Measurements from ENCODE around the gene SPAG9.
"Not testable (repeated sequence)": the region's sequence is repeated elsewhere in the genome, so short reads cannot be mapped to it uniquely, and the experiment has no call there.

SPAG9 gene

DNA sequence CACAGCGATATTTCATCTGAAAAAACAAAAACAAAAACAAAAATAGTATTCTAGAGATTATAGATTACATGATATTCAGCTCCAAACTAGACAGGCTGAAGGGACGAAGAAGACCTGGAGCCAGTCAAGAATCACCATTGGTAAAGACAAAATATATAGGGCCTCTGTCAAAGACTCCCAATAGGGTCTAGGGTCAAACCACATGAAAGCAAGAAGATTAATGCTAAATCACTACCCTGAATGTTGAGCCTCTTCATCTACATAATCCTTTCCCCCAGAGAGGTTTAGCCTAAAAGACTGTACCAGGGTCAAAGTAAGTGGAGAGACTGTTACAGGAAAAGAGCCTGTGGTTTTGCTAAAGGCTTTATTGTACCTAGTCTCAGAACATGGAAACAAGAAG, 21.9 kb upstream of the SPAG9 start:
- POLR2A ChIA-PET (ENCODE audit: low non-redundant PET) = no interaction called here
- CTCF ChIA-PET = interaction anchor here (1.0 kb wide), 1 partner anchor 10 kb away, joined by 4 read pairs; the partner anchor contains the start of gene NME1

DNA sequence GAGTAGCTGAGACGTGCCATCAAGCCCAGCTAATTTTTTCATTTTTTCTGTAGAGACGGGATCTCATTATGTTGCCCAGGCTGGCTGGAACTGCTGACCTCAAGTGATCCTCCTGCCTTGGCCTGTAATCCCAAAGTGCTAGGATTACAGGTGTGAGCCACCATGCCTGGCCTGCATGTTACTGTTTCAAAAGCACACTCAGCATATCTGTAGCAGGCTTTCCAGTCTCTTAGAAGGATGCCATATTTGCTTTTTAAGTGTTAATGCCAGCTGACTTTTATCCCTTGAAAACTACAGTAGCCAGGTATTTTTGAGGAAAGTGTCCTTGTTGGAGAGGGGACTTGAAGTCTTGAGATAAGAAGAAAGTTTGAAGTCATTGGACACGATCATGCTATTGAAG, 15.3 kb upstream of the SPAG9 start:
- H3K27ac ChIP-seq = no peak overlapping the region
- ChIA-PET POLR2A (ENCODE audit: low non-redundant PET) (interaction anchor here (0.6 kb wide), 1 partner anchor 60 kb away, joined by 4 read pairs; no protein-coding TSS in a partner anchor), CTCF (interaction anchor here (0.6 to 0.7 kb wide), 2 partner anchors 18 to 637 kb away, joined by 4 read pairs; partner anchors contain the start of gene NME1)
- DNase-seq (ENCODE audit: low spot score) = no peak
- TF ChIP-seq, protein P1, sequence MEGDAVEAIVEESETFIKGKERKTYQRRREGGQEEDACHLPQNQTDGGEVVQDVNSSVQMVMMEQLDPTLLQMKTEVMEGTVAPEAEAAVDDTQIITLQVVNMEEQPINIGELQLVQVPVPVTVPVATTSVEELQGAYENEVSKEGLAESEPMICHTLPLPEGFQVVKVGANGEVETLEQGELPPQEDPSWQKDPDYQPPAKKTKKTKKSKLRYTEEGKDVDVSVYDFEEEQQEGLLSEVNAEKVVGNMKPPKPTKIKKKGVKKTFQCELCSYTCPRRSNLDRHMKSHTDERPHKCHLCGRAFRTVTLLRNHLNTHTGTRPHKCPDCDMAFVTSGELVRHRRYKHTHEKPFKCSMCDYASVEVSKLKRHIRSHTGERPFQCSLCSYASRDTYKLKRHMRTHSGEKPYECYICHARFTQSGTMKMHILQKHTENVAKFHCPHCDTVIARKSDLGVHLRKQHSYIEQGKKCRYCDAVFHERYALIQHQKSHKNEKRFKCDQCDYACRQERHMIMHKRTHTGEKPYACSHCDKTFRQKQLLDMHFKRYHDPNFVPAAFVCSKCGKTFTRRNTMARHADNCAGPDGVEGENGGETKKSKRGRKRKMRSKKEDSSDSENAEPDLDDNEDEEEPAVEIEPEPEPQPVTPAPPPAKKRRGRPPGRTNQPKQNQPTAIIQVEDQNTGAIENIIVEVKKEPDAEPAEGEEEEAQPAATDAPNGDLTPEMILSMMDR (conservative IDR thresholded peaks at IDR 0.05; ENCODE audit: low read depth) = no peak

More for the DNA sequence above, 21.9 kb upstream of the SPAG9 start:
- TF ChIP-seq, protein P1 (conservative IDR thresholded peaks at IDR 0.05; ENCODE audit: low read depth) = no peak
- no peak for DNase-seq (ENCODE audit: low spot score)
- H3K27ac ChIP-seq = no peak overlapping the region

DNA sequence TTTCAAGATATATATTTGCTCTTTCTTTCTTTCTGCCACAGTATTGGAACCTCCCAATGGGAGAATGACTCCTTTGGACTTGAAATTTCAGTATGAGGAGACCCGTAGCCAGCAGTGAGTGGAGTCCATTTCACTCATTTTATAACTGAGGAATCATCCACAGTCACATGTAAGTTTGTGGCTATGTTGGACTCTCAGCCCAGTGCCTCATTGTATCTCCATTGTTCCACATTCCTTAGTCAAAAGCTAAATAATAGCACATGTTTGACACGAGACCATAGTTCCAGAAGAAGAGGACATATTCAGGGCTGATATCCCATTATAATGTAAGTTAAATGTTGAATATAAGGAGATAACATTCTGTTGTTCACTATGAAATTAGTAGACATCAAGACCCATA, 12.7 kb upstream of the SPAG9 start:
- no peak overlapping the region for H3K27ac ChIP-seq
- no peak for DNase-seq (ENCODE audit: low spot score)
- CTCF ChIA-PET = no interaction called here
- TF ChIP-seq, protein P1 (conservative IDR thresholded peaks at IDR 0.05; ENCODE audit: low read depth) = no peak
- POLR2A ChIA-PET (ENCODE audit: low non-redundant PET) = no interaction called here

DNA sequence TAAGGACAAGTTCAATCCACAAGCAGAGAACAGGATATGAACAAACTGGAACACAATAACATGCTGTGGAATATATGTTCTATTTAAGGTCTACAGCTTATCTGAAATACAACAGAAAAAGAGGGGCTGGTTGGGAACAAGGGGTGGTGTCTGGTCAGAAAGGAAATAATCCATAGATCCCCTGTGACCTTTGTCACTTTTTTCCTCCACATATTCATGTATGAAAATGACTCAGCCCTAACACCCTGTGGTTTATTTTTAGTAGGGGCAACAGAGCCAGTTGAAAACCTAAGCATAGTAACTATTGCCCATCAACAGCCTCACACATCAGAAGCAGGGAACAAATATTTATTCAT, 12.3 kb upstream of the SPAG9 start:
- no peak for DNase-seq (ENCODE audit: low spot score)
- CTCF ChIA-PET = no interaction called here
- no peak overlapping the region for H3K27ac ChIP-seq

DNA sequence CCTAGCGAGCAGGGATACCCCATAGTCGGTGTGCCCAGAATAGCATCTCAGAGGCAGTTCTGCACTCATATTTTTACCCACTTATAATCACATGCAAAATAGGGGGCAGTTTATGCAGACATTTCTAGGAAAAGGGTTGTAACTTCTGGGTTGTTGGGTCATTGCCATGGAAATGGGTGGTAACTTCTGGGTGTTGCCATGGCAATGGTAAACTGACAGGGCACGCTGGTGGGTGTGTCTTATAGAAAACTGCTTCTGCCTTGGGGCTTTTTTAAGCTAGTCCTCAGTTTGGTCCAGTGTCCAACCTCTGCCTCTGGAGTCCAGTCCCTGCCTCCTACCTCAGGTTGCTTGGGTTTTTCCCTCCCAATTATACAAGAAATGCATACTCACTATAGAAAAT, 7.4 kb upstream of the SPAG9 start:
- no peak for DNase-seq (ENCODE audit: low spot score)
- TF ChIP-seq, protein P1 (conservative IDR thresholded peaks at IDR 0.05; ENCODE audit: low read depth) = no peak
- ChIA-PET POLR2A (ENCODE audit: low non-redundant PET) (interaction anchor here (0.6 kb wide), 1 partner anchor 35 kb away, joined by 3 read pairs; no protein-coding TSS in a partner anchor), CTCF (no interaction called here)
- H3K27ac ChIP-seq = no peak overlapping the region

More for the DNA sequence above, 12.3 kb upstream of the SPAG9 start:
- POLR2A ChIA-PET (ENCODE audit: low non-redundant PET) = no interaction called here
- TF ChIP-seq, protein P1 (conservative IDR thresholded peaks at IDR 0.05; ENCODE audit: low read depth) = no peak

DNA sequence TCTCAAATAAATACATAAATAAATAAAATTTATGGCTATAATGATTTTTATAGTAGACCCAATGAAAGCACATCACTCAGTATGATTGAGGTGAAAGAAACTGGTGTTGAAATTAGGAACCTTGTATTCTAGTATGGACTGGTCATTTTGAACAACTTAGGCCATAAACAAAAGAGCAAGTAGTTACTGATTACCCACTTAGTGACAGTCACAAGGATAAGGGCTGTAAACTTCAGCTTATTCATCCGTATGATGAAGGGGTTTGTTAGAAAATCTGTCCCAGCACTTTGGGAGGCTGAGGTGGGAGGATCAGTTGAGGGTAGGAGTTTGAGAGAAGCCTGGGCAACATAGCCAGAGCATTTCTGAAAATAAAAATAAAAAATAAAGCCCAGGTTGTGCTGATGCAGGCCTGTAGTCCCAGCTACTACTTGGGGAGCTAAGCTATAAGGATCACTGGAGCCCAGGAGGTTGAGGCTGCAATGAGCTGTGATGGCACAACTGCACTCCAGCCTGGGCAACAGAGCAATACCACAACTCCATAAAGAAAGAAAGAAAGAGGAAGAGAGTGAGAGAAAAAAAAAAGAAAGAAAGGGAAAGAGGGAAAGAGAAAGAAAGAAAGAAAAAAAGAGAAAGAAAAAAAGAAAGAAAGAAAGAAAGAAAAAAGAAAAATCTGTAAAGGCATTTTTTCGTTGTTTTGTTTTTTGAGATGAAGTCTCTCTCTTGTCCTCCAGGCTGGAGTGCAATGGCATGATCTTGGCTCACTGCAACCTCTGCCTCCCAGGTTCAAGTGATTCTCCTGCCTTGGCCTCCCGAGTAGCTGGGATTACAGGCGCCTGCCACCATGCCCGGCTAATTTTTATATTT, 4.2 kb upstream of the SPAG9 start:
- TF ChIP-seq, protein P1 (conservative IDR thresholded peaks at IDR 0.05; ENCODE audit: low read depth) = no peak
- ChIA-PET CTCF (no interaction called here), POLR2A (ENCODE audit: low non-redundant PET) (no interaction called here)
- no peak for DNase-seq (ENCODE audit: low spot score)
- H3K27ac ChIP-seq = no peak overlapping the region

DNA sequence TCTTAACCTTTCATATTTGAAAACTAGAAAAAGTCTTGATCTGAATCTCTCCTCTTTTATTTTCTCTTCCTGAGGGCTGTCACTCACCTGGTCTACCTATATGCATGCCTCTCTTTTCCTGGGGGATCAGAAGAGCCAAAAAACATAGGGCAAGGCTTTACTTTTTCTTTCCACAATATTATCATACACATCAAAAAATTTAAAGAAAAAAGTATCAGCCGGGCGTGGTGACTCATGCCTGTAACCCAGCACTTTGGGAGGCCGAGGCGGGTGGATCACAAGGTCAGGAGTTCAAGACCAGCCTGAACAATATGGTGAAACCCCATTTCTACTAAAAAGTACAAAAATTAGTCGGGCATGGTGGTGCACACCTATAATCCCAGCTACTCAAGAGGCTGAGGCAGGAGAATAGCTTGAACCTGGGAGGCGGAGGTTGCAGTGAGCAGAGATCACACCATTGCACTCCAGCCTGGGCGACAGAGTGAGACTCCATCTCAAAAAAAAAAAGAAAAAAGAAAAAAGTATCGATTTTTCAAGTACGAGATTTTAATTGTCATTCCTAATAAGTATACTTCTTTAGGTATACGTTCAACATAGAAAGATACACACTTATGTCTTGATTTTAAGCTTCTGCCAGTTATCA, 1.9 kb upstream of the SPAG9 start:
- CTCF ChIA-PET = interaction anchor here (0.6 to 1.9 kb wide), 3 partner anchors 12 to 119 kb away, joined by 3 to 6 read pairs (median 5); partner anchors contain the start of gene NME1
- DNase-seq (ENCODE audit: low spot score); POLR2A ChIA-PET (ENCODE audit: low non-redundant PET): not testable (repeated sequence)
- H3K27ac ChIP-seq = peak overlapping the region; percentile 93

Measured in RWPE1 (cell line).